Epithelial cell of prostate (primary cell): ENCODE measurements around the gene LRP1B.

Experiments used
- DNase-seq: peaks from one replicate; pipeline ENCODE4 v3.0.0-alpha.2; 2011; ENCODE audit warnings: low read depth, low spot score
- H3K27ac ChIP-seq: fragments of 450-650 bp; 2 replicates; pipeline ENCODE4 v1.5.1; 2017; ENCODE audit warnings: mild to moderate bottlenecking

Gene LRP1B

DNA sequence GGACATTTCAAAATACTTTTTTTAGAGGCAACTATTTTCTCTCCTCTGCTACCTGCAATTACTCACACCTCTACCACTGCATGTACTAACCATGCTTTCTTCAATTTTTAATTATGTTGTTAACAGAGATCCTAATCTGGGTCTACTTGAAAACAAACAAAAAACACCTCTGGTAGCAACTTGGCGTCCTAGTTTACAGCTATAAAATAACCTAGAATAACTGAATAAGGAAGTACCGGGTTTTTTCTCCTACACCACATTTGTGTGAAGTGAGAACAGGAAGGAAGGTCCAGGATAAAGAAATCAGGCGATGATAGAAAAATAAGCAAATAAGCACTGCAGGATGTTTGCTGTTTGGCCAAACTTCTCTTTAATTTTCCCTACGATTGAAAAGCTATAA, 633.5 kb downstream of the LRP1B start:
- no peak overlapping the region for H3K27ac ChIP-seq
- DNase-seq = no peak

DNA sequence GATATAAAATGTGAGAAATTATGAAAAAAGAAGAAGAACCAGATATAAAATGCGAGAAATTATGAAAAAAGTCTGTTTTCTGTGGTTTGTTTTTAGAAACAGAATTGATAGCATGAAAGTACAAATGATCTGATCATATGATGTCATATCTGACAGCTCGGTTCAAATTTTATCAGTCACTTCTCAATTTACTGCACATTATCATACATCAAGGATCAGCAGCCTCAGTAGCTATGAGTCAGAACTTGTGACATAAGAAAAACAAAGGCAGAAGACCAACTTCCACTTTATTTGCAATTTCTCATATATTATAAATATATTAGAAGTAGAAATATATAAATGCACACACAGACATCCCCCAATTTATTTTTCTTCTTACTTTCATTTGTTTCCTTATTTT, 634.0 kb downstream of the LRP1B start:
- no peak for DNase-seq
- H3K27ac ChIP-seq = no peak overlapping the region

- no peak overlapping the region for H3K27ac ChIP-seq
- no peak for DNase-seq
These were observed 636.9 kb downstream of the LRP1B start for GRCh38 chr2:141493936-141494335.

DNA sequence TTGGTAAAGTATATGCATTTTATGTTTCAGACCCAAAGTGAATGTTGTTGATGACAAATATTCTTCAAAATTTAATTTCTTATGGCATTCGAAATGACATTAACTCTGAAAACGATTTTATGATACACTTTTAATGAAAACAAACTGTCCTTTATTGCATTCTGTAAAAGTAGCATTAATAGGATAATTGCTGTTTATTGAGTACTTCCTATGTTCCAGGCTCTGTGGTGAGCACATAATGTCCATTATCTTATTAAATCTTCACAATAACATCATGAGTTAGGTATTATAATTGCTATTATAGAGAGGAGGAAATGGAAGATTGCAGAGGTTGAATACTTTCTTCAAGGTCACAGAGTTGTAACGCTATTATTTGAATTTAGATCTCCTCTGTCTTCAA, 638.0 kb downstream of the LRP1B start:
- H3K27ac ChIP-seq = no peak overlapping the region
- DNase-seq = no peak

GRCh38 chr2:141490886-141491285, 639.9 kb downstream of the LRP1B start:
- DNase-seq = no peak
- no peak overlapping the region for H3K27ac ChIP-seq

- no peak for DNase-seq
These were observed 648.1 kb downstream of the LRP1B start for GRCh38 chr2:141482697-141483096.

GRCh38 chr2:141475801-141476200, 655.0 kb downstream of the LRP1B start:
- DNase-seq = no peak
- no peak overlapping the region for H3K27ac ChIP-seq

More at GRCh38 chr2:141482697-141483096, 648.1 kb downstream of the LRP1B start:
- no peak overlapping the region for H3K27ac ChIP-seq

GRCh38 chr2:141468761-141469160, 662.1 kb downstream of the LRP1B start:
- DNase-seq = peak; percentile 31
- no peak overlapping the region for H3K27ac ChIP-seq

DNA sequence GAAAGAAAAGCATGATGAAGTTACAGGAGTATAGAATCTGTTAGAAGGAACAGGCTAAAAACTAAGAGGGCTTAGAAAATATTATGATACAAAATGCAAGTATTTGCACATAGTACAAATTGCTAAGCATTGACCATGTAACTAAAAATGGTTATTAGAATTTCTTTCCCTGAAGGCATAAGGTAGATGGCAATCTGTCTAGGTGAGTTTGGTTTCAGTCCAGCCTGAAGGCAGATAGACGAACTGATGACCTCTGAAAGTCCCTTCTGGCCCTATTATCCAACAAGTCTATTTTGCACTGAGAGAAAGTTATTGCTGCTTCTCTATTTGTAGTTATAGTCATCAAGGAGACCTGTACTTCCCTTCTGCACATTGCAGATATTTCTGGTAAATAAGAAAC, 663.5 kb downstream of the LRP1B start:
- H3K27ac ChIP-seq = no peak overlapping the region

GRCh38 chr2:141464995-141465394, 665.8 kb downstream of the LRP1B start:
- H3K27ac ChIP-seq = no peak overlapping the region
- no peak for DNase-seq

More for the DNA sequence above, 663.5 kb downstream of the LRP1B start:
- no peak for DNase-seq

DNA sequence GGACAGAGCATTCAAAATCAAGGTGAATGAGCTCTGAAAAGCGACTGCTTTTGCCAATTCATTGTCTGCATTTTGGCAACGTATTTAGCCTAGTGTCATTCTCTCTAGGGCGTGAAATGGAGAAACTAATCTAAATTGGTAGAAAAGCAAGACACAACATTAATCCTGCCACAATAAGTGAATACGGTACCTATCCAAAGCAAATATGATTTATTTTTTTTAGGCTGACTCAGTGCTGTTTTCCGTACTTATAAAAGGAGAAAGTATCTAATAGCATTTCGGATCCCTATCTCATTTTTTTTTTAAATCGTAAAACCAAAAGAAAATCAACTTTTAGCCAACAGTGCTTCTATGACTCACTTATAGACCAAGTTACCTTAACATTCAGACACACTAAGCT, 672.5 kb downstream of the LRP1B start:
- no peak for DNase-seq
- no peak overlapping the region for H3K27ac ChIP-seq

DNA sequence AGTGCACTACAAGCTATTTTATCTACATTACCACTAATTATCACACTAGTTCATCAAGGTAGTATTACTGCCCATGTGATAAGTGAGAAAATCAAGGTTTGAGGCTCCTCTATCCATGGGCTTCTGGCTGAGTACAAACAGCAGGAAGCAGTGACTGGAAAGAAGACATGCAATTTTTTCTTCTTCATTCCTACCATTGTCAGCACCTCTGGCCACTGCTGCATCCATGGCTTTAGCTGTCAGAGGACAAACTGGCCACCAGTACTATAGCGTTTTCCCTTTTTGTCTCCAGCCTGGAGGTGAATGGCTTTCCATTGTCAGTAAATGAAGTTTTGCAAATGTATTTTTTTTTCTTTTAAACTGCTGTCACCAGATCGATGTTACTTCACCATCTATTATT, 674.9 kb downstream of the LRP1B start:
- DNase-seq = no peak
- H3K27ac ChIP-seq = no peak overlapping the region

DNA sequence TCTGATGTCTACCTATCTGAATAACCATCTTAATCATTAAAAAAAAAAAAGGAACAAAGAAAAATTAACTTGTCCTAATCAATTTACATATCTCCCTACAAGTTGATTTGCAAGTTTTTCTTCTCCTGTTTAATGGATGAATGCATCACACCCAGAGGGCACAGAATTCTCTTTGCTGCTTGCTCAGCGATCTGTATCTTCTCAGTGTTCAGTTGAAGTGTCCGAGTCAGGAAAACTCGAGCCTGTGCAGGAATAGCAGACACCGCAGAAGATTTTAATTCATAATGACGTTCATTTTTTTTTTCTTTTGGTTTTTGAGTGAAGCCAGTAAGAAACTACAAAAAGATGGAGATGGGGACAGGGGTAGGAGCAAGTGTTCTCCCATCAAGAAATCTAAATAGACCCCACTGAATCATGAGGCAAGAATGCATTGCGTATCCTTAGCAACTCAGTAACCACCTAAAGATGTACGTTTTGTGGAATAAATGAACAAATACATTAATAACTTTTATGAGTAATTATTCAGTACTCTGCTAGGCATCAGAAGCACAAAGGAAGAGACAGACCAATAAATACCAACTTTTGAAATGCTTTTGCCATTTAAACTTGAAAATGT, 675.5 kb downstream of the LRP1B start:
- no peak overlapping the region for H3K27ac ChIP-seq
- DNase-seq = no peak

DNA sequence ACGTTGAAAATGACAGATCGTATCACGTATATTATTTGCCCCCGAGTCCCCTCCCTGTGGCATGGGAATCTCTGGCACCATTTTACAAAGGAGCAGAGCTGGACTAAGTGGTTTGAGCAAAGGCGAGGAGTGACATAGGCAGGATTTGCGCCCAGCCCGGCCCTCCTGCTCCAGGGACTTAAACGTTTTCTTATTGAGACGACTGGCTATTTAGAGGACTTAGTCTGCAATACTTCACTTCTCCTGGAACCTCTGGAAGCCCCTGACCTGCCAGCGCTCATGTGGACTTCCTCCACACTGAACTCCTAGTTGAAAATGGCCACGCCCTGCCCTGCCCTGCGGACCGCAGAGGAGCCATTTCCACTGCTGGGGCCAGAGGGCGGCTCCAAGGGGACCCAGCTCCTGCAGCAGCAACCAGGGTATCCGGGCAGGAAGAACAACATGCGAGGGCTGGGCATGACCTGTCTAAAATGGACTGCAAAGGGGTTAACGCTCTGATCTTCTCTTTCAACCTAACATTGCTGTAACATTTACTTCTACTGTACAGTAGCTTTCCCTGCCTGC, 690.7 kb downstream of the LRP1B start:
- H3K27ac ChIP-seq = no peak overlapping the region
- DNase-seq = no peak

- no peak for DNase-seq
- H3K27ac ChIP-seq = no peak overlapping the region
These were observed 691.3 kb downstream of the LRP1B start for GRCh38 chr2:141439524-141439923.

- no peak overlapping the region for H3K27ac ChIP-seq
- DNase-seq = no peak
These were observed 692.3 kb downstream of the LRP1B start for GRCh38 chr2:141438536-141438935.

DNA sequence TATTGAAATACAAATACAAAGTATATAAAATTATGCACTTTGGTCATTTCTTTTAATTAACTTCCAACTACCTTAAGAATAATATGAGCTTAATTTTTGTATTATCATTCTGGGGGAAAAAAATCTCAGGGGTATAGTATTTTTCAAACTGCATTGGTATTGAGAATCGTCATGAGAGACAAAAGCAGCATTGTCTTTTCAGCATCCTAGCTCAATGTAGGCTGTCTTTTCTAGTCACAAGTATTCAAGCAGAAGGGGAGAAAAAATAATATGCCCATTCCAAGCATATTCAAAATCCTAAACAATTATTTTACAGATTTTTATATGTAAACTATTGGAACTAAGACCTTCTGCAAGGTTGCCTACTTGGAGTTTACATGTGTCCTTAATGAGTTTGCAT, 693.3 kb downstream of the LRP1B start:
- DNase-seq = no peak
- H3K27ac ChIP-seq = no peak overlapping the region

DNA sequence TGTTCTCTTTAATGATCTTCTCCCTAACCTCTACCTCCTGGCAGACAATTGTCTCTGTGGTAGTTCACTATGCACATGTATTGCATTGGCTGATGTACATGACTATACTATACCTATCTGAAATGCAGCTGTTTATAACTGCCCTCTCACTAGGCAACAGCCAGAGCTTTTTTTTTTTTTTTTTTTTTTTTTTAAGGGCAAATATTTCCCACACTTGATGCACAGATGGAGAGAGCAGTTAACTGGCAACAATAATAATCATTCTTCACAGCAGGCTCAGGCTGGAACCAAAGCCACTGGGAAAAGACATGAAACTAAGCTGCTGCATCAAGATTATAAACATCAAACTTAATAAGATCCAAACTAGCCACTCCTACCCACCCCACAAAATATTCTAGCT, 707.7 kb downstream of the LRP1B start:
- DNase-seq = no peak
- H3K27ac ChIP-seq = no peak overlapping the region

- no peak for DNase-seq
- no peak overlapping the region for H3K27ac ChIP-seq
These were observed 713.5 kb downstream of the LRP1B start for GRCh38 chr2:141417246-141417797.

DNA sequence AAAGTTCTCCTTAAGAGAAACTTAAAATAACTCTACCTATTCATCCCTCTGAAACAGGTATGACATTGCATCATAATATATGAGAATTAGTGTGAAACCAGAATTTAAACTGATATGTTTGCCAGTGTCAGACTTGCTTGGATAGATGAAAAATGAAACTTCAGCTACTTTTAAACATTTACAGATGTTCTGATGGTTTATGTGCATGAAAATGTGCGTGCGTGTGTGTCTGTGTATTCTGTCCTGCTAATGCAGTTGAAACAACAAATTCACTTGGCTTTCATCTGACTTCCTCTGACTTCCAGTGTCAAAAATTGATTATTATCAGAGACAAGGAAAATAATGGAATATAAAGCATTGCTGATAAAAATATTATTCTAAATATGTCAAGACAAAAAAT, 719.4 kb downstream of the LRP1B start:
- DNase-seq = no peak
- H3K27ac ChIP-seq = no peak overlapping the region

DNA sequence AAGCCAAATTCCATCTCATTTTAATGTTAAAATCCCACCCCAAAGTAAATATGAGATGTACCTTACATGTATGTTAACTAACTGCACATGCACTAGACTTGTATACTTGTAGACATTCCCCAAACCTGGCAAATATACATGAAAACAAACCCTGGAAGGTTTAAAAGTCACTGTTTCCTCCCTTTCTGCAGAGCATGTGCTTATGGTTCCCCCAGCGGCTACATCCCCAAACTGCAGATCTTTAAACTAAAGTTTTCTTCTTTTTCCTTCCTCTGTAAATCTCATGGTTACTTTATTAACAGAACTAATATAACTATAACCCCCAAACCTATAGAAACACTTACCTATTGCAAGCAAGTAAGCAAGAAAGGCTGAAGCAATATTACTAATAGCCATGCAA, 731.5 kb downstream of the LRP1B start:
- H3K27ac ChIP-seq = no peak overlapping the region
- no peak for DNase-seq

- DNase-seq = no peak
- no peak overlapping the region for H3K27ac ChIP-seq
These were observed 737.6 kb downstream of the LRP1B start for GRCh38 chr2:141393214-141393545.
